Fibroblast of skin of left quadriceps (primary cell): ENCODE results near the gene STOM.
"Not testable (repeated sequence)": the region's sequence is repeated elsewhere in the genome, so short reads cannot be mapped to it uniquely, and the experiment has no call there.

ENCODE experiments used
- DNase-seq, 2 experiments: peaks; one replicate each; pipeline ENCODE4 v3.0.0-alpha.2; 2013; ENCODE audit warnings: low read depth in 2 of 2

Gene STOM

DNA sequence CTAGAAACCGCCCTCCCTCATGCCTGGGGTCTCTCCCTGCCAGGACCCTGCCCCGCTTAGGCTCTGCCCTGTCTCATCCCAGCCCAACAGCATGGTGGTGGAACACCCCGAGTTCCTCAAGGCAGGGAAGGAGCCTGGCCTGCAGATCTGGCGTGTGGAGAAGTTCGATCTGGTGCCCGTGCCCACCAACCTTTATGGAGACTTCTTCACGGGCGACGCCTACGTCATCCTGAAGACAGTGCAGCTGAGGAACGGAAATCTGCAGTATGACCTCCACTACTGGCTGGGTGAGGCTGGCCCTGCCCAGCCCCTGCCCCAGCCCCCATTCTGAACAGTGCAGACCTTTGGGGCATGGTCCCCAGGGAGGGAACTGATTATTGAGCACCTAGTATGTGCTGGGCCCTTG, 68.2 kb downstream of the STOM start:
- no peak for DNase-seq

DNA sequence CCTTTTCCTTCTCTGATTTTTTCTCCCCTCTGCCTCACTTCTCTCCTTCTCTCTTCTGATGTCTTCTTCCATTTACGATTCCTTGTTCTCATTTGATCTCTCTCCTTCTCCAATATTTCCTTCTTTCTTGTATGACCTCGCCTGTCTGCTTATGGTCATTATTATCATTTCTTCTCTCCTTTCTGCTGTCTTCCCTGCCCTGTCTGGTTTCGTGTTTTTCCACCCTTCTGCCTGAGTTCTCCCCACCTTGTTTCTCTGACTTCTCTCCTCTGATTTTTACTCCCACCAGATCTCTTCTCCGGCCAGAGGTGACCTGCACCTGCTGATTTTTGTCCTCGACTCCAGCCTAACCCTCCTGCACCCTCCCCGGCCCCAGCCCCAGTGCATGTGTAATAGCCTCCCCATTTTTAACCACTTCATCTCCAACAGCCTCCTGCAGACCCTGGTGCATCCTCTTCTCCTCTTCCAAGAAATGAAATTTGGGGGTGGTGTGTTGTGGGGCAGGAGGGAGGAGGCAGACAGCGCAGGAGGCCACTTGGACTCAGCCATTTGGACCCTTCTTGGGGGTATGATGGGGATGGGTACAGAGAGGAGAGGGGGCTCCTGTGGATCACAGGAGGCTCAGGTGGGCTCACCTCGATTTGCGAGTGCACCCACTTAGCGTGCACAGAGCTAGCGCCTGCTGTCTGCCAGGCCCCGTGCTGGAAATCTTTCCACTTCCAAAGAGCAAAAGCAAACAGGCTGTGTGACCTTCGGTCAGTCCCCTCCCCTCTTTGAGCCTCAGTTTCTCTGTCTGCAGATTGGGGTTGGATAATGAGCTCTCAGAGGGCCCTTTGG, 69.5 kb downstream of the STOM start:
- no peak for DNase-seq

DNA sequence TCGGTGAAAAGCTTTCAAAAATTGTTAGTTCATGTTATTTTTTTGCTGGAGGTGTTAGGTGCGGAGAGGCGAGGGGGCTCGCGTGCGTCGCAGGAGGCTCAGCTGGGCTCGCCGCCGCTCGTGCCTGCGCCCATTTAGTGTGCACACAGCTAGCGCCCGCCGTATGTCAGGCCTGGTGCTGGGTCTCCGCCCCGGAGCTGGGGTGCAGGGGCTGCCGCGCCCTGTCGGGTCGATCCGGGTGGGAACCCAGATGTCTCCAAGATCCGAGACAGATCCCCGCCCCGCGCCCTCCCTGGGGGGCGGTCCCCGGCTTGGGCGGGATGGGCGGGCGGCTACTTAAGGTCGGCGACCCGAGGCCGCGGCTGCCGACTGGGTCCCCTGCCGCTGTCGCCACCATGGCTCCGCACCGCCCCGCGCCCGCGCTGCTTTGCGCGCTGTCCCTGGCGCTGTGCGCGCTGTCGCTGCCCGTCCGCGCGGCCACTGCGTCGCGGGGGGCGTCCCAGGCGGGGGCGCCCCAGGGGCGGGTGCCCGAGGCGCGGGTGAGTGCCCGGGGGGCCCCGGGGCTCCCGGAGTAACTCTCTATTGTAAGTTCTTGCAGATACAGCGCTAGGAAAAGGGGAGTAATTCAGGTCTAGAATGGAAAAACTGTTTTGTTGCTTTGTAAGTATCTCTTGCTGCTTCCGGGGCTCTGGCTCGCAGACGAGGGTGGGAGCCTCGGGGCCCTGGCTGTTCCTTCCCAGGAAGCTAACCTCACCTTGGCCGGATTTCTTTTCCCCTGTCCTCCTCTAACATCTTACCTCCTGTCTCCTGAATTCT, 70.4 kb downstream of the STOM start:
- DNase-seq = no peak

DNA sequence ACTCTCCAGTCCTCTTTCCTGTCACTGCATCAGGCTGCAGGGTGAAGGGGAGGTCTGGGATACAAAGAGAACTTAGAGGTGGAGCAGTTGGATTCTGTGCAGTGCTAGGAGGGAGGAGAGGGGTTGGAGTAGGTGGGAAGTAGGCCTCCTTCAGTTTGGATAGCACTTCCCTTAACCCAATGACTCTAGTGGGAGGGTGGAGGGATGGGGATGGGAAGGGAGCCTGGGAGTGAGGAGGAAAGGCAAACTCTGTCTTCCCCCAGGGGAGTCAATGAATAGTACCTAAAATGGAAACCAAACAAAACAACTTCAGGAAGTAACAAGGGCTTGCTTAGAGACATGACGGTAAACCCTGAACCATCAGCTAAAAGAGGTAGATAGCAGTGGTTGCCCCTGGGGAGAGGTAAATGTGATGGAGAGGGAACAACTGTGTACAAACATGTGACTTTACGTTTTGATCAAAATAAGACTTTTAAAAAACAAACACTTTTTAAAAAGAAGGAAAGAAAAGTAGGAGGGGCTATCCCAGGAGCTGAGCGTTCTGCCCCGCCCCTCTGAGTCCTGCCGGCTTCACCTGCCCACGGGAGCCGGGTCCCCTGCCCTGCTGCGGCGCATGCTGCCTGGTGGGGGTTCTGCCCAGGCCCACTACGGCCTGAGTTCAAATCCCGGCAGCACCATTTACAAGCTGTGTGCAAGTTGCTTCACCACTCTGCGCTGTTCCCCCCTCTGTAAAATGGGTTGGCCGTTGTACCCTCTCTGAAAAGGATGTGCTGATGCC, 71.2 kb downstream of the STOM start:
- DNase-seq = no peak

DNA sequence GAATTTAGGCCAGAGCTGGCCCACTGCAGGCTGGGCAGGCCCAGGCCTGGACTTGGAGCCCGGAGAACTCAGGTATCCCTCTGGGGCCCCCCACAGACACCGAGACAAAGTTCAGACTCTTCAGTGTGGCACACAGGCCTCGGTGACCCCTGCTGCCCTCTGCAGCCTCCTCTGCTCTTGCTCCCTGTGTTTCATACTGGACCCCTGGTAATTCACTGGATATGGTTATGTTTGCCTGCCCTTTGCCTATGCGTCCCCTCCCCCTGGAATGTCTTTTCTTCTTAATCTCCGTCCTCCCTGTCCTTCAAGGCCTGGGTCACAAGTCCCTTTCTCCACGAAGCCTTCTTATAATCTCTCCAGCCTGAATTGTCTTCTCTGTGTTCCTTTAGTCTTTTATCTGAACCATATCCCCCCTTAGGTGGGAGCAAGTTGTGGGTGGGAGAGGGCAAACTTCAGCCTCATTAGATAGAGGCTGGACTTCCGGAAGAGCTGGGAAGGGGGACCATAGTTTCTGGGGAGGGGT, 72.0 kb downstream of the STOM start:
- no peak for DNase-seq

DNA sequence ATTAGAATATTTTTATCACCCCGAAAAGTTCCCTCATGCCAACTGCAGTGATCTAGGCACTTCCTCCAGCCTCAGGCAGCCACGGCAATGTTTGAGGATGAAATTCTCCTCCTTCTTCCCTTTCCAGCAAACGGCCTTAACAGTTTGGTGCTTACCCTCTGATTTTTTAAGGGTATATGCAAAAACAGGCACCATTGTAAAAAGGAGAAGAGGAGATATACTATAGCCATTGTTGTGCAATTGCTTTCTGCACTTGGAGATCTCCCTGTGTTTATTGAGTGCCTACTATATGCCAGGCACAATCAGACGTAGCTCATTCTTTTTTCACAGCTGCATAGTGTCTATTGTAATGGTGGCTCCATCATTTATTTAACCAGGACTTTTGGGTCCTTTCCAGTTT, 72.7 kb downstream of the STOM start:
- DNase-seq = no peak

DNA sequence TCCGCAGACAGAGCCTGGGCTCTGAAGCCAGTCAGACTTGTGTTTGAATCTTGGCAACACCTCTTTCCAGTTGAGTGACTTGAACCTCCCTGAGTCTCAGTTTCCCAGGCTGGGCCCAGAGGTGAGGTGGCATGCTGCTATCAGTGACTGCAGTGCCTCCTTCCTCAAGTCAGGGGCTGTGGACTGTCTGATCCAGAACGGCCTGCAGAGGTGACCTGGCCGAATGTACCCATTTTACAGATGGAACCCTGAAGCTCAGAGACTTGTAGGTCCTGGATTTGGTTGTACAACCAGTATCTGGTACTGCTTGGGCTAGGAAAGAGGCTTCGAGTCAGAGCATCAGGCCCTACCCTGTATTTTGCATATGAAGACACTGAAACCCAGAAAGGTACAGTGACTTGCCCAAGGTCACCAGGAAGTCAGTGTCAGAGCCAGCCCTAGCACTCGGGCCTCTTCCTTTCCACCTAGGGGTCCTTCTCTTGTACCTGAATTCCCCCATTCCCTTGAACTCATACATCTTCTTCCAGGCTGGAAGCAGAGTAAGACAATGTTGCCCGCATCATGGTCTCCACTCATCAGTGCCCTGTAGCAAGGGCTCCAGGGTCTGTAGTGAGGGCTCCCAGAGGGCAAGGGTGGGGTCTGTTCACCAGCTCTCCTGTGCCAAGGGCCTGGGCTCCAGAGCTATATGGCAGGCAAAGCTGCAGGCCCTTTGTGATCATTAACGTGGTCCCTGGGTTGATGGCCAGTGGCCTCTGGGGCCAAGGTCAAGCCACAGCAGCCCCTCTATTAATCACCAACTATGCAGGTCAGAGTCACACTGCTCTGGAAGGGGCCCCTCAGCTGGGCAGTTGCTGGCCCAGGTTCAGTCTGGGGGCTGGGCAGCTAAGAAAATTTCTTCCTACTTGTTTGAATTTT, 73.6 kb downstream of the STOM start:
- no peak for DNase-seq

DNA sequence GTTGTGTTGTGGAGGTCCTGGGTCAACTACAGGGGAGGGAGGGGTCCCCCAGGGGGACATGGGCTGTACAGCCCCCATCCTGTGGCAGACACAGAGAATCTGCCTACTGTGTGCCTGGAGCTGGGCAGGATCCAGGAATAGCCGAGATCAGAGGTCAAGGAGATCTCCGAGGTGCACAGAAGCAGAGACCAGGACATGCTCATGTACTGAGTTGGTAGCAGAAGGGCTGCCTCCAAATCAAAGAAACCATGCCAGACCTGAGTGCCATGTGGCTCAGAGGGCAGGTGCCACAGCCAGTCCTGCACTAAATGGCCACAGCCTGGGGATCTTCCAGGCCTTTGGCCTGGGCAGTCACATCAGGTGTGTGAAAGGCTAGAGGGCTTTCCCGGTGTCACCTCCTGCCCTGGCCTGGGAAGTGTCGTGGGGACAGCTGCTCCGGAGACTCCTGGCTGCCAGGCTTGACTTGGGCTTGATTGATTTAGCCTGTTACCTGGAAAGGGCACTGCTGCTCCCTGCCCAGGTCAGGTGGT, 74.3 kb downstream of the STOM start:
- DNase-seq = no peak

DNA sequence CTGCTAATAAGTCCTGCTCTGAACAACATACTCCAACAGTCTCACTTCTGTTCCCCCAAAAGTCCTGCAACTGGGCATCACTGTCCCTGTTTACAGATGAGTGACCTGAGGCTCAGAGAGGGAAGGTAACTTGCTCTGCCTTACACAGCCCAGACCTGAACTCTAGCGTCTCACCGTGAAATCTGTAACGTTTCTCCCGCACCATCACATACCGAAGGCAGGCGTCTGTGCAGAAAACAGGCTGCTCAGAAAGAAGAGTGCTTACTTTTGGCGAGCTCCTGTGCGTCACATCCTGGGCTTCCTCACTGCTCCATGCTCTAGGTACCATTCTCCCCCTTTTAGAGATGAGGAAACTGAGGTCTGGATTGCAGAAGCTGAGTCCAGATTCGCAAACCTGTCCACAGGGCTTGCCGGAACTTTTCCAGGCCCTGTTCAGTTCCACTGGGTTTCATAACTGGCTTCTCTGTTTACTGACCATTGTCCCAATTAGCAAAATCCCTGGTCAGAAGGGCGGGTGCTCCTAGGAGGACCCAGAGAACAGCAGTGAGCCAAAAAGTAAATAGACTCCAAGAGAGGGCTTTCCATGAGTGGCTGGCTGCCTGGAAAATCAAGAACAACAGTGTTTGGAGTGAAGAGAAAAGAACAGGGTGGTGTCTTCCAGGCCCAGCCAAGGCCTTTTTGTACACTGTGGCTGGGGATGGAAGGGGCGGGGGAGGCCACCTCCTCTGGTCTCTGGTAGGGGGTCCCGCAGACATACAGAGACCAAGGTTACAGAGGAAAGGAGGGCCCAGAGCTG, 75.0 kb downstream of the STOM start:
- DNase-seq = no peak

DNA sequence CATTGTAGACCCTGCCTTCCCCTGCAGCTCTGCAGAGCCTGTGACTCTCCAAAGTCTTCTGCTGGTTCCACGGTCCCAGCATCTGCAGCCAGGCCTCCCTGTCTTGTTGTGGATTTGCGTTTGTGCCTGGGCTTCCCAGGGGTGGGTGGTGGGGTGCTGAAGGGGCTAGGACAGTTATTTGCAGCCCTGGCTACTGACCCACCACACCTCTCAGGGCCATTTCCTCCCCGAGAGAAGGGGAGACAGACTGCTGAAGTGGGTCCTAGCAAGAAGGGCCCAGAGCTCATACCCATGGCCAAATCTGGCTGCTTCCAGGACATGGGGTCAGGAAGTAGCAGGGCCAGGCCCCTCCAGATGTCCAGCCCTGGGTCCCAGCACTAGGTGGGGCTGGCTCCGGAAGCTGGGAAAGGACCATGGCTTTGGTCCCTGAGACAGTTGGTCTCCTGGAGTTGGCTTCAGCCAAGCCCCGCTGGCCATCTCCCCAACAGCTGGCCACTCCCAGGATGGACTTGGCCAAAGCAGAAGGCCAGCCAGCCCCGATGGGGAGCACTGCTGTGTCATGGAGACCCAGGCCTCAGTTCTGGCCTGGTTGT, 75.8 kb downstream of the STOM start:
- DNase-seq = no peak

DNA sequence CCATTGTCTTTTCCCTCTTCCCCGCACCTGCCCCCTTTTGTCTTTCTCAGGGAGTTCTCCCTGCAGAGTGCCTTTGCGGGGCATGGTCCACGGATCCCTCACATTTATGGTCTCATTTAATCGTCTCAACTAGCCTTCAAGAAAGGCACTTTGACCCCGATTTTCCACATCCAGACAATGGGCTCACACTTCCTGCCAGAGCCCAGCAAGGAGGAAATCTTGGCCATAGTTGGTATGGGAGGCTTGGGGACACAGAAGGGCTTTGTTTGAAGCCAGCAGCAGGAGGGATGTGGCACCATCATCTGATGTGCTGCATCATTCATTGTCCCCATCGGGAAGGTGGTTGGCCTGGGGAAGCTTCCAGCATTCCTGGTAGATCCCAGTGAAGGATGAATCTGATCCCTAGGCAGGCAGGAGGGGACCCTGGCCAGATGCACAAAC, 77.2 kb downstream of the STOM start:
- no peak for DNase-seq

DNA sequence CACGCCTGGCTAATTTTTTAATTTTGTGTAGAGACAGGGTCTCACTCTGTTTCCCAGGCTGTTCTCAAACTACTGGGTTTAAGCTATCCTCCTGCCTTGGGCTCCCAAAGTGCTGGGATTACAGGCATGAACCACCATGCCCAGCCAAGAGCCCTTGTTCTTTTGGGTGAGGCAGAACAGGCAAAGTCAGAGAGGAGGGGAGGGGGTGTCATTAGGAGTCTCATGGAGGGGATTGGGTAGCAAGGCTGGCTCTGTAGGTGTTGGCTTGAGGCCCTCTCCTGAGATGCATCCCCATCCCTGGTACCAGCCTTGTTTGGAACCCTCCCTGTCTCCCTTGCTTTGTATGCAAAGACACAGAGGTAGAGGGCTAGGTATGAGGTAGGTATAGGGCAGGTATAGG, 78.0 kb downstream of the STOM start:
- DNase-seq = no peak

DNA sequence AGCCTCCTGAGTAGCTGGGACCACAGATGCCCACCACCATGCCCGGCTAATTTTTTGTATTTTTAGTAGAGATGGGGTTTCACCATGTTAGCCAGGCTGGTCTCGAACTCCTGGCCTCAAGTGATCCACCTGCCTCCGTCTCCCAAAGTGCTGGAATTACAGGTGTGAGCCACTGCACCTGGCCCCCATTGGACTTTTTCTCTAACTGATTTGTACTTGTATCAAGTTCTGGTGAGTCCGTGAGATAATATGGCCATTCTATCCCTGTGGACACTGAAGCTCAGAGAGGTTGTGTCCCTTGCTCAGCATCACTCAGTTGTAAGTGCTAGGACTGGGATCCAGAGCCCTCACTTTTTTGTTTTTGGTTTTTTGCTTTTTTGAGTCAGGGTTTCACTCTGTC, 78.5 kb downstream of the STOM start:
- DNase-seq = not testable (repeated sequence)

DNA sequence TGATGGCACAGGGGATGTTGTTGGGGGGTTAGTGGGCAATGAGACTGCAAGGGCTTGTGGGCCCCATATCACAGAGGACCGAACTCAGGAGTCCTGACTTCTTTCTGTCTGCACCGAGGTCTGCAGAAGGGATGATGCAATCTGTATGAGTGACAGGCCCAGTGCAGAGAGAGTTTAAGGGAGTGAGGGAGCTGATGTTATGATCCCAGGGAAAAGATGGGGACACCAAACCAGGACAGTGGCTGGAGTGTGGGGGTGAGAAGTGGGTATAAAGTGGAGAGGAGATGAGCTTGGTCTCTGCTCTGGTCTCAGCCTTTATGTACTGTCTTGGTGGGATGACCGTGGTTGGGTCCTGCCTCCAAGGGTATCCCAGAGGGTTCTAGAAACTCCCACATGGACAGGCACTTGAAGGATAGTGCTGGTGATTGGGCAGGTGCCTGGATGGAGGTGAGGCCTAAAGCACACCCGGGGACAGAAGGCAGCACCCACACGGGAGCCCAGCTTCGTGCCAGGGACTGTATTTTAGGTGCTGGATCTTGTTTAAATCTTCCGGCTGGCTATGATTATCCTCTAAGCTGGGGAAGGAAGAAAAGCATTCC, 80.2 kb downstream of the STOM start:
- DNase-seq = no peak

DNA sequence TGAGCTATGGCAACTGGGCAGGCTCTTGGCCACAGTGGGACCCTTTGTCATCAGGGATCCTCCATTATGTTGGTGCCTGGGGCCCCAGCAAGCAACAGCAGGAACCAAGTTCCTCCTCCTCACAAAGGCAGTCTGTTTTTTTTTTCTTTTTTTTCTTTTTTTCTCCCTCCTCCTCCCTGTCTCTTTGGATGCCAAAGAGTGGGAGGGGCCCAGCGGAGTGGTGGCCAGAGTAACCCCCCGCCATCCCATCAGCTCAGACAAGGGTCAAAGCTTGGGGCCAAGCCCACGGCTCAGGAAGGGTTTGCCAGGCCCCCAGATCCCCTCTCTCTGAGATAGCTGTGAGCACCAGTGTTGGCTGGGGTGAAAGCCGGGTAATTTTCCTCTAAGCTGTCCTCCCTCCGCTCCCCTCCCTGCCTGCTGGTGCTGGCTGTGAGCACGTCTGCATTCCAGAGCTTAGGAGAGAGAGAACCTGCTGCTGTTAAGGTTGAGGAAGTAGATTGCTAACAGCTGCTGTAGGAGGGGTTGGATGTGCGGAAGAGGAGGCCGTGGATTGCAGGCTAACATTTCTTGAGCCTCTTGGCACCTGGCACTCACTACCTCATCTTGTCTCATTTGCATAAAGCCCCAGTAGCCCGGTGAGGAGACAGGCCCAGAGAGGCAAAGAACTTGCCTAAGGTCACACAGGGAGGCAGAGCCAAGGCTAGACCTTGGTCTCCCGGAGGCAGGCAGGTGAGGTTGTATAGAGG, 80.9 kb downstream of the STOM start:
- no peak for DNase-seq
